H9 (cell line): ENCODE results near the gene DYRK4. TPM values are rescaled to one million over a fixed set of nuclear protein-coding genes. Genes with fewer than 3 reads are reported as not detected.

Source experiments
- DNase-seq: peaks from one replicate; pipeline ENCODE4 v3.0.0-alpha.2; 2017
- H2AFZ ChIP-seq: one replicate; pipeline ENCODE4 v1.6.1; 2013; ENCODE audit warnings: mild to moderate bottlenecking, low read length, control low read depth, moderate library complexity
- H2AK5ac ChIP-seq: 2 replicates; pipeline ENCODE4 v1.6.1; 2013; ENCODE audit warnings: low read length, control low read depth, mixed read lengths; ENCODE audit not compliant: insufficient read length
- H2BK120ac ChIP-seq: one replicate; pipeline ENCODE4 v1.6.1; 2013; ENCODE audit warnings: low read depth, mild to moderate bottlenecking, low read length, control low read depth, inconsistent platforms; ENCODE audit not compliant: poor library complexity, severe bottlenecking
- H2BK12ac ChIP-seq: 2 replicates; pipeline ENCODE4 v1.6.1; 2013; ENCODE audit warnings: low read length, control low read depth, mixed read lengths, low read depth; ENCODE audit not compliant: insufficient read length
- H2BK15ac ChIP-seq: 2 replicates; pipeline ENCODE4 v1.6.1; 2013; ENCODE audit warnings: low read depth, low read length, control low read depth
- H2BK20ac ChIP-seq: one replicate; pipeline ENCODE4 v1.6.1; 2013; ENCODE audit warnings: low read depth, mild to moderate bottlenecking, low read length, control low read depth, inconsistent platforms; ENCODE audit not compliant: poor library complexity, severe bottlenecking
- H2BK5ac ChIP-seq: 2 replicates; pipeline ENCODE4 v1.6.1; 2013; ENCODE audit warnings: low read length, control low read depth, mixed read lengths; ENCODE audit not compliant: insufficient read length
- H3K14ac ChIP-seq: 2 replicates; pipeline ENCODE4 v1.6.1; 2013; ENCODE audit warnings: low read length, control low read depth; ENCODE audit not compliant: insufficient read depth
- H3K18ac ChIP-seq: 2 replicates; pipeline ENCODE4 v1.6.1; 2013; ENCODE audit warnings: low read depth, mild to moderate bottlenecking, mixed read lengths, low read length, control low read depth; ENCODE audit not compliant: insufficient read length
- H3K23ac ChIP-seq: 2 replicates; pipeline ENCODE4 v1.6.1; 2013; ENCODE audit warnings: low read length, control low read depth, mixed read lengths, low read depth; ENCODE audit not compliant: insufficient read length
- H3K23me2 ChIP-seq: 2 replicates; pipeline ENCODE4 v1.6.1; 2013; ENCODE audit warnings: low read depth, mild to moderate bottlenecking, mixed read lengths, low read length, control low read depth; ENCODE audit not compliant: insufficient read length, poor library complexity, severe bottlenecking
- H3K27ac ChIP-seq: 2 replicates; pipeline ENCODE4 v1.5.1; 2013; ENCODE audit warnings: low read length, control low read depth, mixed read lengths, low read depth; ENCODE audit not compliant: insufficient read length
- H3K27me3 ChIP-seq: 2 replicates; pipeline ENCODE4 v1.6.1; 2013; ENCODE audit warnings: low read length, control low read depth, inconsistent platforms; ENCODE audit not compliant: insufficient read depth
- H3K4ac ChIP-seq: 2 replicates; pipeline ENCODE4 v1.6.1; 2013; ENCODE audit warnings: low read depth, mild to moderate bottlenecking, control low read depth, inconsistent platforms, low read length, moderate library complexity
- H3K4me1 ChIP-seq: 2 replicates; pipeline ENCODE4 v1.6.1; 2013; ENCODE audit warnings: low read length, control low read depth, inconsistent platforms; ENCODE audit not compliant: insufficient read depth
- H3K4me2 ChIP-seq: 2 replicates; pipeline ENCODE4 v1.6.1; 2013; ENCODE audit warnings: low read length, control low read depth, mixed read lengths; ENCODE audit not compliant: insufficient read length, insufficient read depth
- H3K56ac ChIP-seq: 2 replicates; pipeline ENCODE4 v1.6.1; 2013; ENCODE audit warnings: low read depth, mild to moderate bottlenecking, mixed read lengths, low read length, control low read depth; ENCODE audit not compliant: insufficient read length
- H3K79me1 ChIP-seq: 2 replicates; pipeline ENCODE4 v1.6.1; 2013; ENCODE audit warnings: low read depth, mild to moderate bottlenecking, moderate library complexity, low read length, control low read depth, inconsistent platforms; ENCODE audit not compliant: insufficient read depth, poor library complexity, severe bottlenecking
- H3K79me2 ChIP-seq: 2 replicates; pipeline ENCODE4 v1.6.1; 2013; ENCODE audit warnings: low read length, control low read depth, inconsistent platforms; ENCODE audit not compliant: insufficient read depth
- H3K9ac ChIP-seq: 2 replicates; pipeline ENCODE4 v1.6.1; 2013; ENCODE audit warnings: low read length, control low read depth, mixed read lengths; ENCODE audit not compliant: insufficient read length; ENCODE audit errors: extremely low read depth
- H3K9me3 ChIP-seq: one replicate; pipeline ENCODE4 v1.6.1; 2013; ENCODE audit warnings: low read depth, low read length, inconsistent platforms; ENCODE audit not compliant: control insufficient read depth
- H3T11ph ChIP-seq: one replicate; pipeline ENCODE4 v1.6.1; 2013; ENCODE audit warnings: mild to moderate bottlenecking, low read length, control low read depth, inconsistent platforms
- H4K20me1 ChIP-seq: one replicate; pipeline ENCODE4 v1.6.1; 2013; ENCODE audit not compliant: control insufficient read depth, insufficient read length, insufficient read depth
- H4K5ac ChIP-seq: 2 replicates; pipeline ENCODE4 v1.6.1; 2013; ENCODE audit warnings: low read depth, mild to moderate bottlenecking, mixed read lengths, low read length, control low read depth; ENCODE audit not compliant: insufficient read length
- H4K8ac ChIP-seq: replicated peaks from 2 replicates; pipeline ENCODE4 v1.6.1; 2013; ENCODE audit warnings: low read length, control low read depth, mixed read lengths, low read depth; ENCODE audit not compliant: insufficient read length
- H4K91ac ChIP-seq: 2 replicates; pipeline ENCODE4 v1.6.1; 2013; ENCODE audit warnings: low read depth, mild to moderate bottlenecking, moderate library complexity, mixed read lengths, low read length, control low read depth; ENCODE audit not compliant: insufficient read length
- H3K27ac Mint-ChIP-seq, 3 experiments: 2 replicates in 2 of 3; 3 replicates in 1 of 3; pipeline ENCODE4 v1.8.0; 2020 to 2021; ENCODE audit warnings: mixed read lengths in 3 of 3, mild to moderate bottlenecking in 1 of 3, moderate library complexity in 1 of 3
- H3K27me3 Mint-ChIP-seq: 2 replicates; pipeline ENCODE4 v1.8.0; 2021; ENCODE audit warnings: low read depth, mild to moderate bottlenecking, moderate library complexity, mixed read lengths
- H3K36me3 Mint-ChIP-seq, 3 experiments: 2 replicates in 2 of 3; 3 replicates in 1 of 3; pipeline ENCODE4 v1.8.0; 2020 to 2021; ENCODE audit warnings: low read depth in 3 of 3, mixed read lengths in 3 of 3; ENCODE audit not compliant: insufficient read depth in 1 of 3
- H3K4me1 Mint-ChIP-seq, 2 experiments: 2 replicates each; pipeline ENCODE4 v1.8.0; 2020; ENCODE audit warnings: mixed read lengths in 2 of 2
- H3K4me3 Mint-ChIP-seq, 2 experiments: 2 replicates in 1 of 2; 3 replicates in 1 of 2; pipeline ENCODE4 v1.8.0; 2020 to 2021; ENCODE audit warnings: mild to moderate bottlenecking in 2 of 2, mixed read lengths in 2 of 2, moderate library complexity in 1 of 2
- H3K9me3 Mint-ChIP-seq, 2 experiments: 2 replicates in 1 of 2; 3 replicates in 1 of 2; pipeline ENCODE4 v1.8.0; 2020; ENCODE audit warnings: mild to moderate bottlenecking in 2 of 2, mixed read lengths in 2 of 2, moderate library complexity in 1 of 2
- CTCF ChIP-seq: fragments of 200-600 bp; sonication (generic); conservative IDR thresholded peaks from 3 replicates; pipeline ENCODE4 v1.8.0; 2021; ENCODE audit warnings: antibody characterized with exemption, mild to moderate bottlenecking
- WGBS: extraction: QIAGEN DNeasy Blood & Tissue Kit; methylation state at CpG from one replicate; pipeline ENCODE4 v1.1.7; 2013; ENCODE audit warnings: missing lambda C conversion rate, low lambda C conversion rate, mixed read lengths; ENCODE audit not compliant: insufficient read length; ENCODE audit errors: extremely low coverage; 5-methylcytosine and 5-hydroxymethylcytosine counted together
- total RNA-seq: library from RNA; stranded (reverse); gene quantifications from 2 replicates; pipeline ENCODE4 v1.2.1, GENCODE V29; 2021

DYRK4 gene
- total RNA-seq, 1 experiment from 2014 or later: 15.5 TPM

DNA sequence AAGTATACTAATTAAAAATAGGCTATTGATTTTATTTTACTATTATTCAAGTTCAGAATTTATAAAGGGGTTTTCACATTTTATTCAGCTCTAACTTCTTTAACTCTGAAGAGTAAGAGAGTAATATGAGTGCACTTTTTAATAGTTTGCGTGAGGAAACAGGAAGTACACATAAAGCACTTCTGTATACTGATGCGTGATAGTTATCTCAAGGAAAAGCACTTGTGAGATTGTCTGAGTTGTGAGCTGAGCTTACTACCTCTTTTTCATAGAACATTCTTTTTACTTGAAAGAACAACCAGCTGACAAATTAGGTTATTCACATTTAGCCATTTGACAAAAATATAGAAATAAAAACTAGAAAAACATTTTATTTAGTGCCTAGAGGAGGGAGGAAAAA lies 21.4 kb upstream of the DYRK4 start:
- no peak overlapping the region for H3K4me2 ChIP-seq
- H3K27ac Mint-ChIP-seq: no peak overlapping the region
- no peaks in the 10 kb centered on the region for H4K20me1 ChIP-seq
- peaks cover 1 to 31% (median 28%) of the 10 kb centered on the region in 3 experiments; a peak in 6 of 7 replicates for H3K36me3 Mint-ChIP-seq
- H3K4me1 ChIP-seq: 0 out of 2 replicates have a peak, but pooled peaks cover 5% of the 10 kb centered on the region
- no peak overlapping the region for H3K27ac ChIP-seq
- no peaks in the 10 kb centered on the region for H3K23me2 ChIP-seq
- no peak for DNase-seq
- no peak overlapping the region for H2BK20ac ChIP-seq
- H3K56ac ChIP-seq: no peak overlapping the region
- H3K4me3 Mint-ChIP-seq: no peak overlapping the region
- no peak overlapping the region for H3K9ac ChIP-seq
- no peak overlapping the region for H3K23ac ChIP-seq
- no peaks in the 10 kb centered on the region for H3K27me3 Mint-ChIP-seq
- peaks cover 14 to 15% of the 10 kb centered on the region in 2 experiments for H3K4me1 Mint-ChIP-seq
- H3K9me3 ChIP-seq: no peaks in the 10 kb centered on the region
- no peak overlapping the region for H2BK120ac ChIP-seq
- no peak for TF ChIP-seq CTCF
- H2AK5ac ChIP-seq: no peak overlapping the region
- no peak overlapping the region for H4K91ac ChIP-seq
- no peak overlapping the region for H3T11ph ChIP-seq
- no peaks in the 10 kb centered on the region for H3K27me3 ChIP-seq
- WGBS: no CpG with 5 or more reads among the region's 2 CpGs
- no peak overlapping the region for H2BK5ac ChIP-seq
- H3K4ac ChIP-seq: no peak overlapping the region
- no peak overlapping the region for H4K5ac ChIP-seq
- no peak overlapping the region for H3K14ac ChIP-seq
- H3K79me2 ChIP-seq: peaks cover 8% of the 10 kb centered on the region; the same call in 1 of the 2 replicates
- H4K8ac ChIP-seq: no peak overlapping the region
- no peak overlapping the region for H3K18ac ChIP-seq
- H2BK15ac ChIP-seq: no peak overlapping the region
- H2AFZ ChIP-seq: no peak overlapping the region
- H2BK12ac ChIP-seq: no peak overlapping the region
- peaks cover 3% of the 10 kb centered on the region for H3K79me1 ChIP-seq
- no peaks in the 10 kb centered on the region for H3K9me3 Mint-ChIP-seq
